Lower leg skin (tissue), 4 donors: Measurements from ENCODE around the gene SYNGR4. TPM values are rescaled to one million over a fixed set of nuclear protein-coding genes. Genes with fewer than 3 reads are reported as not detected.
"Not testable (repeated sequence)": the region's sequence is repeated elsewhere in the genome, so short reads cannot be mapped to it uniquely, and the experiment has no call there.

Experiments
- DNase-seq, 2 donors: peaks; one replicate each; pipeline ENCODE4 v3.0.0-alpha.2; 2019; ENCODE audit warnings: low spot score in 2 of 2
- H3K4me3 ChIP-seq: fragments of 200-600 bp; sonication (generic); 2 replicates; pipeline ENCODE4 v1.5.1; 2017; ENCODE audit warnings: mild to moderate bottlenecking, low read depth; ENCODE audit not compliant: poor library complexity, severe bottlenecking
- POLR2A ChIP-seq, 2 donors: fragments of 450-650 bp; IDR thresholded peaks; one replicate each; pipeline ENCODE4 v1.6.1; 2016 to 2017; ENCODE audit warnings: antibody characterized with exemption in 2 of 2, mild to moderate bottlenecking in 1 of 2, moderate library complexity in 1 of 2
- WGBS, 2 donors: methylation state at CpG; one replicate each; pipeline ENCODE4 v1.1.5; 2018; 5-methylcytosine and 5-hydroxymethylcytosine counted together
- intact Hi-C: fragments of 100-400 bp; cut with DNase I; formaldehyde crosslinking; loops from one replicate; pipeline ENCODE4 v1.15.0; 2023; ENCODE audit warnings: low total_unique reads
- total RNA-seq, 4 donors: library from RNA; depleted of rRNA; stranded (reverse); fragments of >200 nt; gene quantifications; one replicate each; pipeline ENCODE4 v1.1.0, GENCODE V29; 2016
- TF ChIP-seq, protein P1 (sequence below), 3 donors: fragments of 450-650 bp; IDR thresholded peaks; one replicate each; pipeline ENCODE4 v1.5.1; 2016; ENCODE audit warnings: antibody characterized with exemption in 3 of 3, mild to moderate bottlenecking in 3 of 3, moderate library complexity in 2 of 3

SYNGR4 gene
- total RNA-seq, 4 donors from 2014 or later, result not detected

DNA sequence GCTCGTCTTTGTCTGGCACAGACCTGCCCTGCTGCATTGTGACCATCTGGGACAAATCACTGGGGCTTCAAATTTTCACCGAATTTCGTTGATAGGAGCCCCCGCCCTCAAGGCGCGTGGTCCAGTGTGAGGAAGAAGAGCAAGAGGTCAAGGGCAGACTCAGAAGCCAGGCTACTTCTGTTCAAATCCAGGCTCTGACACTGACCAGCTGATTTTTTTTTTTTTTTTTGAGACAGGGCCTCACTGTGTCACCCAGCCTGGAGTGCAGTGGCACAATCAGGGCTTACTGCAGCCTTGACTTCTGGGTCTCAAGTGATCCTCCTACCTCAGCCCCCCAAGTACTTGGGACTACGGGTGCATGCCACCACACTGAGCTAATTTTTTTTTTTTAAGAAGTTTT is 7.2 kb downstream of the SYNGR4 start:
- WGBS, 2 donors, result 72 to 74% methylated on average over 7 of the region's 7 CpGs
- no peak overlapping the region for H3K4me3 ChIP-seq
- TF ChIP-seq POLR2A (IDR thresholded peaks at IDR 0.05), result no peak
- intact Hi-C loops, result no loop called here
- no peak for DNase-seq

DNA sequence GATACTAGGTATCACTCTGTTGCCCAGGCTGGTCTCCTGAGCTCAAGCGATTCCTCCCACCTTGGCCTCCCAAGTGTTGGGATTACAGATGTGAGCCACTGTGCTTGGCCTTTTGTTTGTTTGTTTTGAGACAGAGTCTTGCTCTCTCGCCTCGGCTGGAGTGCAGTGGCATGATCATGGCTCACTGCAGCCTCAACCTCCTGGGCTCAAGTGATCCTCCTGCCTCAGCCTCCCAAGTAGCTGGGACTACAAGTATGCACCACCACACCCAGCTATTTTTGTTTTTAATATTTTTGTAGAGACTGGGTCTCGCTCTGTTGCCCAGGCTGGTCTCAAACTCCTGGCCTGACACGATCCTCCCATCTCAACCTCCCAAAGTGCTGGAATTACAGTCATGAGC is 7.6 kb downstream of the SYNGR4 start:
- DNase-seq, intact Hi-C loops, H3K4me3 ChIP-seq: not testable (repeated sequence)
- WGBS, 2 donors, result 94% methylated on average over 5 of the region's 5 CpGs

DNA sequence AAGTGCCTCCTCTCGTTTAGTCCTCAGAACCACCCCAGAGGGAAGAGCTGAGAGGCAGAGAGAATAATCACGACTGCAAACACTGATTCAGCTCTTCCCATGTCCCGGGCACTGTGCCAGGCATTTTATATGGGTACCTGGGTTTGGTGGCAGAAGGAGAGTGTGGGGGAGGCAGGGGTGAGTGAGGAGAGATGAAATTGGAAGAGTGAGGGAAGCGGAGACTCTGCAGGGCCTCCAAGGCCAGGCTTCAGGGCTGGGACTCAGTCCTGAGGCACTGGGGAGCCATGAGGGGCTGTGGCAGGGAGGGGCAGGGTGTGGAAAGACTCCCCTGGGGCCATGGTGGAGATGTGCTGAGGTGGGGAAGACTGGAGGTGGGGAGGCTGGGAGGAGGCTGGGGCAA is 8.7 kb downstream of the SYNGR4 start:
- TF ChIP-seq POLR2A (IDR thresholded peaks at IDR 0.05), result no peak
- TF ChIP-seq, protein P1, sequence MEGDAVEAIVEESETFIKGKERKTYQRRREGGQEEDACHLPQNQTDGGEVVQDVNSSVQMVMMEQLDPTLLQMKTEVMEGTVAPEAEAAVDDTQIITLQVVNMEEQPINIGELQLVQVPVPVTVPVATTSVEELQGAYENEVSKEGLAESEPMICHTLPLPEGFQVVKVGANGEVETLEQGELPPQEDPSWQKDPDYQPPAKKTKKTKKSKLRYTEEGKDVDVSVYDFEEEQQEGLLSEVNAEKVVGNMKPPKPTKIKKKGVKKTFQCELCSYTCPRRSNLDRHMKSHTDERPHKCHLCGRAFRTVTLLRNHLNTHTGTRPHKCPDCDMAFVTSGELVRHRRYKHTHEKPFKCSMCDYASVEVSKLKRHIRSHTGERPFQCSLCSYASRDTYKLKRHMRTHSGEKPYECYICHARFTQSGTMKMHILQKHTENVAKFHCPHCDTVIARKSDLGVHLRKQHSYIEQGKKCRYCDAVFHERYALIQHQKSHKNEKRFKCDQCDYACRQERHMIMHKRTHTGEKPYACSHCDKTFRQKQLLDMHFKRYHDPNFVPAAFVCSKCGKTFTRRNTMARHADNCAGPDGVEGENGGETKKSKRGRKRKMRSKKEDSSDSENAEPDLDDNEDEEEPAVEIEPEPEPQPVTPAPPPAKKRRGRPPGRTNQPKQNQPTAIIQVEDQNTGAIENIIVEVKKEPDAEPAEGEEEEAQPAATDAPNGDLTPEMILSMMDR (IDR thresholded peaks at IDR 0.05), result no peak
- 47 to 50% methylated on average over 4 of the region's 4 CpGs for WGBS, 2 donors
- no peak for DNase-seq
- intact Hi-C loops, result no loop called here
- H3K4me3 ChIP-seq, result no peak overlapping the region

DNA sequence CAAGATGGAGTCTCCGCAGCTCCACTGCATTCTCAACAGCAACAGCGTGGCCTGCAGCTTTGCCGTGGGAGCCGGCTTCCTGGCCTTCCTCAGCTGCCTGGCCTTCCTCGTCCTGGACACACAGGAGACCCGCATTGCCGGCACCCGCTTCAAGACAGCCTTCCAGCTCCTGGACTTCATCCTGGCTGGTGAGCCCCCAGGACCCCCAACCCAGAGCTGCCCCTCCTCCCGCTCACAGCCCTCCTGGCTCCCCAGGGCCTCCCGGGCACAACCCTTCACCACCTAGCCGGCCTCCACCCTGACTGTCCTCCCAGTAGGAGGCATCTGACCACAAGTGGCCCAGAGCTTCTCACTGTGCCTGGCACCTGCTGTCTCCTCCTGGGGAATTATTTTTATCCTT is 9.4 kb downstream of the SYNGR4 start:
- DNase-seq, result no peak
- intact Hi-C loops, result no loop called here
- whole genome bisulfite sequencing, 2 donors, result 85 to 90% methylated on average over 11 of the region's 11 CpGs
- TF ChIP-seq POLR2A (IDR thresholded peaks at IDR 0.05), result no peak
- TF ChIP-seq, protein P1 (IDR thresholded peaks at IDR 0.05), result no peak
- H3K4me3 ChIP-seq, result no peak overlapping the region

DNA sequence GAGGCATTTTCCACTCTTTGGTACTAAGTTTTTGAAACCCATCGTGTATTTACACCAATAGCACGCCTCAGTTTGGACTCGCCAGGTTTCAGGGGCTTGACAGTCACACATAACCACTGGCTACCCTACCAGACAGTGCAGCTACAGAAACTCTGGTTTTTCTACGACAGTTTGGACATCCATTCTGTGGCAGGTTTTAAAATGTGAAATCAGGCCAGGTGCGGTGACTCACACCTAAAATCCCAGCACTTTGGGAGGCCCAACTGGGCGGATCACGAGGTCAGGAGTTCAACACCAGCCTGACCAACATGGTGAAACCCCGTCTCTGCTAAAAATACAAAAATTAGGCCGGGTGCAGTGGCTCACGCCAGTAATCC is 14.0 kb downstream of the SYNGR4 start:
- 85 to 86% methylated on average over 10 of the region's 10 CpGs for WGBS, 2 donors
- intact Hi-C loops, result no loop called here
- DNase-seq, result no peak
- no peak overlapping the region for H3K4me3 ChIP-seq
- no peak for TF ChIP-seq POLR2A (IDR thresholded peaks at IDR 0.05)
- TF ChIP-seq, protein P1 (IDR thresholded peaks at IDR 0.05), result no peak

DNA sequence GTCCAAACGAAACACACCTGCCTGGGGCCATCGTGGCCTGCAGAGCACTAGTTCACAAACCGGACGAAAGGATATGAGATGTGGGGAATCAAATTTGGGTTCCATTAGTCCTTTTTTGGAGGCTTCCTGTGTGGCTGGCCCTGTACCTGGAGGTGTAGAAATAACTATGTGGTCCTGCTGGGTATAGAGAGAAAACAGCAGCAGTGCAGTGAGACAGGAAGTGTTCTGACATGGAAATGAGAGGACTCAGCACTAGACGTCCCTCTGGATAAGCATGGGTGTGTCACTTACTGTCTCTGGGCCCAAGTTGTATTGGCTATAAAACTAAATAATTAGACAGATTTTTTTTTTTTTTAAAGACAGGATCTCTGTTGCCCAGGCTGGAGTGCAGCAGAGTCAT is 14.9 kb downstream of the SYNGR4 start:
- intact Hi-C loops, result no loop called here
- TF ChIP-seq, protein P1 (IDR thresholded peaks at IDR 0.05), result no peak
- TF ChIP-seq POLR2A (IDR thresholded peaks at IDR 0.05), result no peak
- DNase-seq, result no peak
- WGBS, 2 donors, result 68 to 73% methylated on average over 5 of the region's 5 CpGs
- H3K4me3 ChIP-seq, result no peak overlapping the region

DNA sequence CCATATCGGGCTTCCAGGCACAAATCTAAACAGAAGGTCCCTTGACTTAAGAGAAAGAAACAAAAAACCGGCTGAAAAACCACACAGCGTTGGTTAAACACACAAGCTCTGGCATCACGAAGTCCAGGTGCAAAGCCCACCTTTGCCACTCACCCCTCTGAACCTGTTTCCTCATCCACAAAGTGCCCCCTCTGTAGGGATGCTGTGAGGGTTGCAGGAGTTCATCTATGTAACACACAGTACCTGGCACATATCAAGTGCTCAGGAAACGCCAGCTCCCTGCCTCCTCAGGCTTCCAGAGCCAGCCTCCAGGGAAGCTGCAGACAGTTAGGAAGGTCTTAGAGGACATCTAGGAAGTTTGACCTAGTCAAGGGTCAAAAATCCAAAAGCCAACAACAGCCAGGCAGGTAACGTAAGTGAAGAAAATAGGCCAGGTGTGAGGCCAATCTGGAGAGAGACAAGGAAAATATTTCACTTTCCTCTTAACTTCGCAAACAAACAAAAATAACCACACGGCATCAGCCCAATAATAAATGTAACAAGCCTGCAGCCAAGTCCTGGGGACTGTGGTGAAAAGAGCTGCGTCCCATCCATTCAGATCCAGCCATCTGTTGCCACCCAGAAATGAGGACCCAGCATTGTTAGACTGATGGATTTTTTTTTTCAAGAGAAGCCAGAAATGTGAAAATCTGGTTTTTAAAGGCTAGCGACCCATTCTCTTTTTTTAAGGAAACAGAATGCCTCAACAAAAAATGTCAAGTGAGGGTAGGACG is 17.2 kb downstream of the SYNGR4 start:
- no peak for DNase-seq
- intact Hi-C loops, result no loop called here
- no peak for TF ChIP-seq POLR2A (IDR thresholded peaks at IDR 0.05)
- TF ChIP-seq, protein P1 (IDR thresholded peaks at IDR 0.05), result no peak
- WGBS, 2 donors, result 81 to 83% methylated on average over 11 of the region's 11 CpGs
- no peak overlapping the region for H3K4me3 ChIP-seq
